H1 (cell line): ENCODE data around the gene RECK. TPM values are rescaled to one million over a fixed set of nuclear protein-coding genes. Genes with fewer than 3 reads are reported as not detected.

Experiments used
- CBX5 ChIP-seq: fragments of 300-800, 300-1000 bp; sonication (generic); IDR thresholded peaks from 2 replicates; pipeline ENCODE4 v1.7.1; 2016; ENCODE audit warnings: antibody characterized with exemption, low read length, low read depth
- GABPA ChIP-seq: IDR thresholded peaks from 2 replicates; pipeline ENCODE4 v1.6.1; 2011; ENCODE audit warnings: mild to moderate bottlenecking, low read length, moderate library complexity, borderline replicate concordance; ENCODE audit not compliant: insufficient read depth
- HDAC6 ChIP-seq: IDR thresholded peaks from one replicate; pipeline ENCODE4 v1.7.1; 2012; ENCODE audit warnings: low read depth, mild to moderate bottlenecking, inconsistent platforms, low read length, moderate library complexity
- JUN ChIP-seq: IDR thresholded peaks from 2 replicates; pipeline ENCODE4 v1.6.1; 2011; ENCODE audit warnings: low read depth, mild to moderate bottlenecking, improper control_type of control experiment, low read length
- JUND ChIP-seq: IDR thresholded peaks from 2 replicates; pipeline ENCODE4 v1.6.1; 2011; ENCODE audit warnings: mild to moderate bottlenecking, improper control_type of control experiment, low read length
- POLR2A ChIP-seq, 2 experiments: IDR thresholded peaks; 1 replicate in 1 of 2; 2 replicates in 1 of 2; pipeline ENCODE4 v1.6.1; 2011; ENCODE audit warnings: low read depth in 2 of 2, low read length in 2 of 2, mild to moderate bottlenecking in 2 of 2; ENCODE audit errors: control extremely low read depth in 1 of 2
- RAD21 ChIP-seq, 2 experiments: IDR thresholded peaks in 1 of 2; conservative IDR thresholded peaks in 1 of 2; 2 replicates each; pipeline ENCODE4 v1.6.1; 2011; ENCODE audit warnings: low read depth in 2 of 2, low read length in 2 of 2, improper control_type of control experiment in 1 of 2, inconsistent platforms in 1 of 2, mild to moderate bottlenecking in 1 of 2, moderate library complexity in 1 of 2
- SIRT6 ChIP-seq: IDR thresholded peaks from one replicate; pipeline ENCODE4 v1.7.1; 2012; ENCODE audit warnings: low read length, inconsistent platforms
- SIX5 ChIP-seq: IDR thresholded peaks from 2 replicates; pipeline ENCODE4 v1.6.1; 2011; ENCODE audit warnings: mild to moderate bottlenecking, low read depth, low read length
- TCF12 ChIP-seq: IDR thresholded peaks from 2 replicates; pipeline ENCODE4 v1.6.1; 2011; ENCODE audit warnings: low read depth, mild to moderate bottlenecking, low read length
- TEAD4 ChIP-seq: IDR thresholded peaks from 2 replicates; pipeline ENCODE4 v1.6.1; 2012; ENCODE audit warnings: low read depth, low read length, inconsistent platforms, mixed read lengths
- polyA plus RNA-seq, 7 experiments: library from polyadenylated mRNA; depleted of rRNA in 3 of 7; stranded (reverse) in 5 of 7; unstranded in 2 of 7; fragments of >200 nt in 5 of 7; fragments of 200-250 nt in 2 of 7; gene quantifications; 1 replicate in 5 of 7; 2 replicates in 1 of 7; 4 replicates in 1 of 7; pipeline versions ENCODE4 v1.2.1 to v1.2.3, GENCODE V29; 2011 to 2013; ENCODE audit warnings: missing spikeins in 2 of 7, mixed read lengths in 2 of 7
- total RNA-seq: library from RNA; stranded (reverse); fragmentation: NEBNext Ultra II Directional; extraction: Animal tissue kit (Norgen Biotek cat#: 25700); gene quantifications from 2 replicates; pipeline ENCODE4 v1.2.1, GENCODE V29; 2021

RECK gene
- total and polyA plus RNA-seq, 2 of the 8 experiments (the other 6 are each of a cell fraction or from before 2014, with no cell fraction given) = 5.4 to 9.8 TPM

- TF ChIP-seq RAD21 (IDR thresholded peaks at IDR 0.05 in 1 of 2, conservative IDR thresholded peaks at IDR 0.05 in 1 of 2; ENCODE audit: low read depth in 2 of 2, low read length in 2 of 2) (no peak), CBX5 (no peak), TEAD4 (no peak), POLR2A (IDR thresholded peaks at IDR 0.05; ENCODE audit: control extremely low read depth in 1 of 2, low read depth in 2 of 2, low read length in 2 of 2) (no peak), JUN (no peak), SIX5 (no peak), JUND (no peak), SIRT6 (no peak), GABPA (no peak), HDAC6 (no peak), TCF12 (no peak)
These were observed 75.8 kb downstream of the RECK start (continued) for GRCh38 chr9:36112516-36112915.
